Measurements from ENCODE around the gene CARD18.
"Not testable (repeated sequence)": the region's sequence is repeated elsewhere in the genome, so short reads cannot be mapped to it uniquely, and the experiment has no call there.

CARD18 gene

DNA sequence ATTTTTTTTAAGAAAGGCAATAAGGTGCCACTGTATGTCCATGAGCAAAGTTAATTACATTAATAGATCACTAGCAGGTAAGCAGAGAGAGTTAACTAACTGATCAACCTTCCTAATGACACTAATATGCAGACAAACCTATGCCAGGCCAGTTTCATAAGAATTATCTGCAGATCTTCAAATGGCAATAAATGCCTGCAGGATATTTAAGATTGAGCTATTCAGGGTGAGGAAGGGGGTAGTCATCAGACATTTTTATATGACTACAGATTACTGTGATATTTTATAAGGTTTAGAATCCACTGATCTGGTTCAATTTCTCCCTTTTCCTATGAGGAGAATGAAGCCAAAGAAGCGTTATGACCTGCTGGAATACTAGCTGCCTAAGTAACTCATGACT is 30.2 kb downstream of the CARD18 start:
- no peaks in the 10 kb centered on the region for H3K36me3 ChIP-seq (ENCODE audit: control insufficient read depth in 5 of 5, insufficient read depth in 5 of 5, low read length in 5 of 5)

DNA sequence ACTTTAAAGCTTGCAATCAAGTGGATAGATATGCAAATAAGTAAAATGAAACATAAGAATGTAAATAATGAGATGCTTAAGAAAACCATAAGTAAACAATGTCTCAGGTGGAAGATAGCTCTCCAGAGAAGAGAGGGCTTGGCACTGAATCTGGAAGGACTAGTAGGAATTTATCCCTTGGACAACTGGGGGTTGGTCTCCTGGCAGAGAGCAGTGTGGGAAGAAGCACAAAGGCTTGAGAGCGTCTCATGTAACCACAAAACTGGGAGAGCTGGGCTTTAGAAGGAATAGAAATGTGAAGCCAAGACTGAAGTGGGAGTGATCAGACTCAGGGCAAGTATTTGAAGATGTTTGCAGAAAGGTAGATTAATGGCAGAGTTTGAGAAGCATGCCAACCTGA is 31.3 kb downstream of the CARD18 start:
- Histone ChIP-seq H3K9me3 (ENCODE audit: control insufficient read depth in 5 of 5, low read length in 5 of 5) (no peaks in the 10 kb centered on the region), H3K27ac (ENCODE audit: low read depth, low read length) (no peak overlapping the region)

More for the DNA sequence above, 30.2 kb downstream of the CARD18 start:
- H3K4me3 ChIP-seq (ENCODE audit: low read depth in 1 of 5, low read length in 5 of 5) = no peak overlapping the region
- no peak overlapping the region for H3K27ac ChIP-seq (ENCODE audit: low read depth, low read length)
- H3K27me3 ChIP-seq (ENCODE audit: control insufficient read depth in 5 of 5, insufficient read depth in 4 of 5, low read length in 5 of 5) = no peaks in the 10 kb centered on the region
- no peak overlapping the region for H3K9ac ChIP-seq (ENCODE audit: low read length in 5 of 5)
- H3K4me1 ChIP-seq (ENCODE audit: control insufficient read depth in 5 of 5, insufficient read depth in 5 of 5, low read length in 5 of 5) = peaks cover 0 to 7% (median 5%) of the 10 kb centered on the region in 5 donors
- no peaks in the 10 kb centered on the region for H3K9me3 ChIP-seq (ENCODE audit: control insufficient read depth in 5 of 5, low read length in 5 of 5)

DNA sequence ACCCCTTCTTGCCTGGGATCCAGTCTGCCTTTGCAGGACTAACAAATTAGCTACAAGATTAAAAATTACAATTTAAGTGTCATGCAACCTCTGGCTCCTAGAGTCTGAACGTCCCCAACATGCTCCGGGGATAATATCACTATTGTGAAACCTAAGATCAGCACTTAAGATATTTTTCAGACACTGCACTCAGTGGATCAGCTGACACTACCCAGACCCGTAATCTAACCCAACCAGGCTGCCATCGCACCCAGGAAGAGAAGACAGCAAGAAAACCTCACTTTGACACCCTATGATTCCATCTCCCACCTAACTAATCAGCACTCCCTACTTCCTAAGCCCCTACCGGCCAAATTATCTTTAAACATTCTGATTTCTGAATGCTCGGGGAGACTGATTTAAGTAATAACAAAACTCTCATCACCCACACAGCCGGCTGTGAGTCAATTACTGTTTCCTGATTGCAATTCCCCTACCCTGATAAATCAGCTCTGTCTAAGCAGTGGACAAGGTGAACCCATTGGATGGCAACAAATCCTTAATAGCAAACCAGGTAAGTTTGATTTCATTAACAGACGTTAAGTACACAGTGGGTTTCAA is 32.2 kb downstream of the CARD18 start:
- not testable (repeated sequence) for H3K36me3 ChIP-seq (ENCODE audit: control insufficient read depth in 5 of 5, insufficient read depth in 5 of 5, low read length in 5 of 5); H3K4me3 ChIP-seq (ENCODE audit: low read depth in 1 of 5, low read length in 5 of 5); H3K27me3 ChIP-seq (ENCODE audit: control insufficient read depth in 5 of 5, insufficient read depth in 4 of 5, low read length in 5 of 5); H3K9ac ChIP-seq (ENCODE audit: low read length in 5 of 5); H3K27ac ChIP-seq (ENCODE audit: low read depth, low read length); H3K9me3 ChIP-seq (ENCODE audit: control insufficient read depth in 5 of 5, low read length in 5 of 5); H3K4me1 ChIP-seq (ENCODE audit: control insufficient read depth in 5 of 5, insufficient read depth in 5 of 5, low read length in 5 of 5)

More for the DNA sequence above, 31.3 kb downstream of the CARD18 start:
- no peaks in the 10 kb centered on the region for H3K27me3 ChIP-seq (ENCODE audit: control insufficient read depth in 5 of 5, insufficient read depth in 4 of 5, low read length in 5 of 5)
- no peaks in the 10 kb centered on the region for H3K36me3 ChIP-seq (ENCODE audit: control insufficient read depth in 5 of 5, insufficient read depth in 5 of 5, low read length in 5 of 5)
- no peak overlapping the region for H3K9ac ChIP-seq (ENCODE audit: low read length in 5 of 5)
- H3K4me1 ChIP-seq (ENCODE audit: control insufficient read depth in 5 of 5, insufficient read depth in 5 of 5, low read length in 5 of 5) = peaks cover 0 to 7% (median 5%) of the 10 kb centered on the region in 5 donors
- H3K4me3 ChIP-seq (ENCODE audit: low read depth in 1 of 5, low read length in 5 of 5) = no peak overlapping the region

- Histone ChIP-seq H3K27ac (ENCODE audit: low read depth, low read length) (no peak overlapping the region), H3K27me3 (ENCODE audit: control insufficient read depth in 5 of 5, insufficient read depth in 4 of 5, low read length in 5 of 5) (no peaks in the 10 kb centered on the region), H3K4me3 (ENCODE audit: low read depth in 1 of 5, low read length in 5 of 5) (no peak overlapping the region), H3K36me3 (ENCODE audit: control insufficient read depth in 5 of 5, insufficient read depth in 5 of 5, low read length in 5 of 5) (no peaks in the 10 kb centered on the region), H3K4me1 (ENCODE audit: control insufficient read depth in 5 of 5, insufficient read depth in 5 of 5, low read length in 5 of 5) (peaks cover 0 to 10% (median 8%) of the 10 kb centered on the region in 5 donors), H3K9me3 (ENCODE audit: control insufficient read depth in 5 of 5, low read length in 5 of 5) (no peaks in the 10 kb centered on the region), H3K9ac (ENCODE audit: low read length in 5 of 5) (no peak overlapping the region)
Measured at GRCh38 chr11:105106140-105106539, 33.4 kb downstream of the CARD18 start.

GRCh38 chr11:105104292-105104691 is 35.3 kb downstream of the CARD18 start:
- Histone ChIP-seq H3K9ac (ENCODE audit: low read length in 5 of 5) (no peak overlapping the region), H3K4me3 (ENCODE audit: low read depth in 1 of 5, low read length in 5 of 5) (no peak overlapping the region), H3K4me1 (ENCODE audit: control insufficient read depth in 5 of 5, insufficient read depth in 5 of 5, low read length in 5 of 5) (peaks cover 0 to 9% (median 8%) of the 10 kb centered on the region in 5 donors), H3K9me3 (ENCODE audit: control insufficient read depth in 5 of 5, low read length in 5 of 5) (no peaks in the 10 kb centered on the region), H3K27ac (ENCODE audit: low read depth, low read length) (no peak overlapping the region), H3K36me3 (ENCODE audit: control insufficient read depth in 5 of 5, insufficient read depth in 5 of 5, low read length in 5 of 5) (no peaks in the 10 kb centered on the region), H3K27me3 (ENCODE audit: control insufficient read depth in 5 of 5, insufficient read depth in 4 of 5, low read length in 5 of 5) (no peaks in the 10 kb centered on the region)

- Histone ChIP-seq H3K4me3 (ENCODE audit: low read depth in 1 of 5, low read length in 5 of 5) (no peak overlapping the region), H3K27ac (ENCODE audit: low read depth, low read length) (no peak overlapping the region)
Measured at GRCh38 chr11:105103336-105103735, 36.2 kb downstream of the CARD18 start.

DNA sequence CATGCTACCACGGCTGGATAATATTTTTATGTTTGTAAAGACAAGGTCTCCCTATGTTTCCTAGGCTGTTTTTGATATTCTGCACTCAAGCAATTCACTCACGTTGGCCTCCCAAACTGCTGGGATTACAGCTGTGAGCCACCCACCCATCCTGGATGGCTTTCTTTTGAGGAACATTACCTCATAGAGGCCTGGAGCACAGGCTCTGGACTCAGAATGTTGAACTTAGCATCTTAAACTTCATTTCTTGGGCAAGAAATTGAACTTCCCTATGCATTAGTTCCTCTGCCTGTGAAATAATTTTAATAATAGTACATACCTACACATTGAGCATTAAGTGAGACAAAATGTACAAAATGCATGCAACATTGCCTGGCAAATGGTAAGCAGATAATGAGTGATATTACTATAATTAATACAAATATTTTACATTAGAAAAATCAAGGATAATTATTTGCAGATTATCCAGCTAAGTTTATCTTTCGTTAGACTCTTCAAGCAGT is 37.4 kb downstream of the CARD18 start:
- H3K9ac ChIP-seq (ENCODE audit: low read length in 5 of 5); H3K4me3 ChIP-seq (ENCODE audit: low read depth in 1 of 5, low read length in 5 of 5); H3K4me1 ChIP-seq (ENCODE audit: control insufficient read depth in 5 of 5, insufficient read depth in 5 of 5, low read length in 5 of 5); H3K9me3 ChIP-seq (ENCODE audit: control insufficient read depth in 5 of 5, low read length in 5 of 5); H3K27ac ChIP-seq (ENCODE audit: low read depth, low read length); H3K36me3 ChIP-seq (ENCODE audit: control insufficient read depth in 5 of 5, insufficient read depth in 5 of 5, low read length in 5 of 5); H3K27me3 ChIP-seq (ENCODE audit: control insufficient read depth in 5 of 5, insufficient read depth in 4 of 5, low read length in 5 of 5): not testable (repeated sequence)

More at GRCh38 chr11:105103336-105103735, 36.2 kb downstream of the CARD18 start:
- Histone ChIP-seq H3K4me1 (ENCODE audit: control insufficient read depth in 5 of 5, insufficient read depth in 5 of 5, low read length in 5 of 5) (peaks cover 0 to 9% (median 8%) of the 10 kb centered on the region in 5 donors), H3K9me3 (ENCODE audit: control insufficient read depth in 5 of 5, low read length in 5 of 5) (no peaks in the 10 kb centered on the region), H3K36me3 (ENCODE audit: control insufficient read depth in 5 of 5, insufficient read depth in 5 of 5, low read length in 5 of 5) (no peaks in the 10 kb centered on the region), H3K9ac (ENCODE audit: low read length in 5 of 5) (no peak overlapping the region), H3K27me3 (ENCODE audit: control insufficient read depth in 5 of 5, insufficient read depth in 4 of 5, low read length in 5 of 5) (no peaks in the 10 kb centered on the region)

- no peaks in the 10 kb centered on the region for H3K27me3 ChIP-seq (ENCODE audit: control insufficient read depth in 5 of 5, insufficient read depth in 4 of 5, low read length in 5 of 5)
- no peaks in the 10 kb centered on the region for H3K36me3 ChIP-seq (ENCODE audit: control insufficient read depth in 5 of 5, insufficient read depth in 5 of 5, low read length in 5 of 5)
- no peaks in the 10 kb centered on the region for H3K9me3 ChIP-seq (ENCODE audit: control insufficient read depth in 5 of 5, low read length in 5 of 5)
- H3K4me1 ChIP-seq (ENCODE audit: control insufficient read depth in 5 of 5, insufficient read depth in 5 of 5, low read length in 5 of 5) = peaks cover 0 to 9% (median 8%) of the 10 kb centered on the region in 5 donors
- no peak overlapping the region for H3K27ac ChIP-seq (ENCODE audit: low read depth, low read length)
- H3K9ac ChIP-seq (ENCODE audit: low read length in 5 of 5) = no peak overlapping the region
- no peak overlapping the region for H3K4me3 ChIP-seq (ENCODE audit: low read depth in 1 of 5, low read length in 5 of 5)
Measured at GRCh38 chr11:105100981-105101630, 38.5 kb downstream of the CARD18 start.

- Histone ChIP-seq H3K27me3 (ENCODE audit: control insufficient read depth in 5 of 5, insufficient read depth in 4 of 5, low read length in 5 of 5) (no peaks in the 10 kb centered on the region), H3K36me3 (ENCODE audit: control insufficient read depth in 5 of 5, insufficient read depth in 5 of 5, low read length in 5 of 5) (no peaks in the 10 kb centered on the region), H3K4me3 (ENCODE audit: low read depth in 1 of 5, low read length in 5 of 5) (no peak overlapping the region), H3K9me3 (ENCODE audit: control insufficient read depth in 5 of 5, low read length in 5 of 5) (no peaks in the 10 kb centered on the region), H3K27ac (ENCODE audit: low read depth, low read length) (no peak overlapping the region), H3K9ac (ENCODE audit: low read length in 5 of 5) (no peak overlapping the region), H3K4me1 (ENCODE audit: control insufficient read depth in 5 of 5, insufficient read depth in 5 of 5, low read length in 5 of 5) (peaks cover 0 to 9% (median 8%) of the 10 kb centered on the region in 5 donors)
Measured at GRCh38 chr11:105100206-105100605, 39.4 kb downstream of the CARD18 start.

GRCh38 chr11:105099594-105099993 is 40.0 kb downstream of the CARD18 start:
- not testable (repeated sequence) for H3K4me1 ChIP-seq (ENCODE audit: control insufficient read depth in 5 of 5, insufficient read depth in 5 of 5, low read length in 5 of 5); H3K27ac ChIP-seq (ENCODE audit: low read depth, low read length)

More at GRCh38 chr11:105099594-105099993, 40.0 kb downstream of the CARD18 start:
- not testable (repeated sequence) for H3K9me3 ChIP-seq (ENCODE audit: control insufficient read depth in 5 of 5, low read length in 5 of 5); H3K4me3 ChIP-seq (ENCODE audit: low read depth in 1 of 5, low read length in 5 of 5); H3K27me3 ChIP-seq (ENCODE audit: control insufficient read depth in 5 of 5, insufficient read depth in 4 of 5, low read length in 5 of 5); H3K36me3 ChIP-seq (ENCODE audit: control insufficient read depth in 5 of 5, insufficient read depth in 5 of 5, low read length in 5 of 5); H3K9ac ChIP-seq (ENCODE audit: low read length in 5 of 5)
